Ishikawa (cell line): ENCODE results near the gene MEGF11.

Source experiments
- CEBPB ChIP-seq: IDR thresholded peaks from 2 replicates; pipeline ENCODE4 v1.6.1; 2012
- CREB1 ChIP-seq: IDR thresholded peaks from 2 replicates; pipeline ENCODE4 v1.6.1; 2012; ENCODE audit warnings: low read depth
- EGR1 ChIP-seq: IDR thresholded peaks from 2 replicates; pipeline ENCODE4 v1.6.1; 2012
- EP300 ChIP-seq: IDR thresholded peaks from 2 replicates; pipeline ENCODE4 v1.6.1; 2012; ENCODE audit warnings: borderline replicate concordance
- FOXM1 ChIP-seq: IDR thresholded peaks from 2 replicates; pipeline ENCODE4 v1.6.1; 2012; ENCODE audit warnings: low read depth, borderline replicate concordance
- NFIC ChIP-seq: IDR thresholded peaks from 2 replicates; pipeline ENCODE4 v1.6.1; 2012
- RAD21 ChIP-seq: IDR thresholded peaks from 2 replicates; pipeline ENCODE4 v1.6.1; 2012; ENCODE audit warnings: low read depth
- TAF1 ChIP-seq: IDR thresholded peaks from 2 replicates; pipeline ENCODE4 v1.6.1; 2012; ENCODE audit warnings: low read depth, mild to moderate bottlenecking
- TCF12 ChIP-seq: IDR thresholded peaks from 2 replicates; pipeline ENCODE4 v1.6.1; 2012; ENCODE audit warnings: low read depth
- TEAD4 ChIP-seq: IDR thresholded peaks from 2 replicates; pipeline ENCODE4 v1.6.1; 2012
- YY1 ChIP-seq: IDR thresholded peaks from 2 replicates; pipeline ENCODE4 v1.6.1; 2012; ENCODE audit warnings: low read depth
- ZBTB7A ChIP-seq: IDR thresholded peaks from 2 replicates; pipeline ENCODE4 v1.6.1; 2012; ENCODE audit warnings: low read depth
- TF ChIP-seq, protein P1 (sequence below): IDR thresholded peaks from 2 replicates; pipeline ENCODE4 v1.6.1; 2012; ENCODE audit warnings: low read depth, mild to moderate bottlenecking
- TF ChIP-seq, protein P2 (sequence below): IDR thresholded peaks from 2 replicates; pipeline ENCODE4 v1.6.1; 2012
- TF ChIP-seq, protein P3 (sequence below): IDR thresholded peaks from 2 replicates; pipeline ENCODE4 v1.6.1; 2012

The MEGF11 gene

DNA sequence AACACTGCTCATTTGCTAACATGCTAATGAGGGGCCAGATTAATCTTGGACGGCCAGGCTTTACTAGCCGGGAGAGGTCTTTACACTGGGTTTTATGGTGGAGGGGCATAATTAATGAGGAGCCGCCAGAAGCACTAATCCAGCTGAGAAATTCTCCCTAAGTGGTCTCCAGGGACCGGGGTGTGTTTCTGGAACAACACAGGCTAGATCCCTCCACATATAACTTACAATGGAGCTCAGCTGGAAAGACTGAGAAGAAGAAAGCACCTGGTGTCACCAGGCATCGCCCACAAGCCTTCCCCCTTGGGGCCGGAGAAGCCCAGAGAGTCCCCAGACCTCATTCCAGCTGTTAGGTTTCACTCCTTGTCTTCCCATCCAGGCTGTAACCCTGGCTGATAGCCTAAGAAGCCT lies 127.5 kb downstream of the MEGF11 start:
- TF ChIP-seq TAF1 = no peak

DNA sequence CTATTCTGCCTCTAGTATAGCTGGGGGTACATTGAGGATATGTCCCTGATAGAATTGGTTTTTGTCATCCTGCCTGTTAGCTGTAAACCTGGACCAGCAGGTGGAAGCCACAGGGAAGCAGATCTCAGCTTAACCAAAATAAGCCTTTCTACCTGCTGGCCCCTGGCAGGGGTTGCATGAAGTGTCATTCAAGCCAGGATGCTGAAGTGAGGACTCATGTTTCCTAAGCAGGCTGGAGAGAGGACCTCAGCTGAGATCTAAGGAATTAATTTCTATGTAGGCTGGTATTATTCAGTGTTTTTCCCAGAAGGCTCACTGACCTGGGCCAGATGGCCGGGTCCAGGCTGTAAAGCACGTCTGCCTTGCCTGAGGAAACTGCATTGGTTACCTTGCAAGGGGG lies 128.9 kb downstream of the MEGF11 start:
- TF ChIP-seq, protein P1, sequence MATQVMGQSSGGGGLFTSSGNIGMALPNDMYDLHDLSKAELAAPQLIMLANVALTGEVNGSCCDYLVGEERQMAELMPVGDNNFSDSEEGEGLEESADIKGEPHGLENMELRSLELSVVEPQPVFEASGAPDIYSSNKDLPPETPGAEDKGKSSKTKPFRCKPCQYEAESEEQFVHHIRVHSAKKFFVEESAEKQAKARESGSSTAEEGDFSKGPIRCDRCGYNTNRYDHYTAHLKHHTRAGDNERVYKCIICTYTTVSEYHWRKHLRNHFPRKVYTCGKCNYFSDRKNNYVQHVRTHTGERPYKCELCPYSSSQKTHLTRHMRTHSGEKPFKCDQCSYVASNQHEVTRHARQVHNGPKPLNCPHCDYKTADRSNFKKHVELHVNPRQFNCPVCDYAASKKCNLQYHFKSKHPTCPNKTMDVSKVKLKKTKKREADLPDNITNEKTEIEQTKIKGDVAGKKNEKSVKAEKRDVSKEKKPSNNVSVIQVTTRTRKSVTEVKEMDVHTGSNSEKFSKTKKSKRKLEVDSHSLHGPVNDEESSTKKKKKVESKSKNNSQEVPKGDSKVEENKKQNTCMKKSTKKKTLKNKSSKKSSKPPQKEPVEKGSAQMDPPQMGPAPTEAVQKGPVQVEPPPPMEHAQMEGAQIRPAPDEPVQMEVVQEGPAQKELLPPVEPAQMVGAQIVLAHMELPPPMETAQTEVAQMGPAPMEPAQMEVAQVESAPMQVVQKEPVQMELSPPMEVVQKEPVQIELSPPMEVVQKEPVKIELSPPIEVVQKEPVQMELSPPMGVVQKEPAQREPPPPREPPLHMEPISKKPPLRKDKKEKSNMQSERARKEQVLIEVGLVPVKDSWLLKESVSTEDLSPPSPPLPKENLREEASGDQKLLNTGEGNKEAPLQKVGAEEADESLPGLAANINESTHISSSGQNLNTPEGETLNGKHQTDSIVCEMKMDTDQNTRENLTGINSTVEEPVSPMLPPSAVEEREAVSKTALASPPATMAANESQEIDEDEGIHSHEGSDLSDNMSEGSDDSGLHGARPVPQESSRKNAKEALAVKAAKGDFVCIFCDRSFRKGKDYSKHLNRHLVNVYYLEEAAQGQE = no peak
- no peak for TF ChIP-seq YY1
- TF ChIP-seq TCF12 = no peak
- no peak for TF ChIP-seq CEBPB
- no peak for TF ChIP-seq TAF1
- TF ChIP-seq, protein P2, sequence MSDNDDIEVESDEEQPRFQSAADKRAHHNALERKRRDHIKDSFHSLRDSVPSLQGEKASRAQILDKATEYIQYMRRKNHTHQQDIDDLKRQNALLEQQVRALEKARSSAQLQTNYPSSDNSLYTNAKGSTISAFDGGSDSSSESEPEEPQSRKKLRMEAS = no peak
- no peak for TF ChIP-seq ZBTB7A
- TF ChIP-seq CREB1 = no peak

DNA sequence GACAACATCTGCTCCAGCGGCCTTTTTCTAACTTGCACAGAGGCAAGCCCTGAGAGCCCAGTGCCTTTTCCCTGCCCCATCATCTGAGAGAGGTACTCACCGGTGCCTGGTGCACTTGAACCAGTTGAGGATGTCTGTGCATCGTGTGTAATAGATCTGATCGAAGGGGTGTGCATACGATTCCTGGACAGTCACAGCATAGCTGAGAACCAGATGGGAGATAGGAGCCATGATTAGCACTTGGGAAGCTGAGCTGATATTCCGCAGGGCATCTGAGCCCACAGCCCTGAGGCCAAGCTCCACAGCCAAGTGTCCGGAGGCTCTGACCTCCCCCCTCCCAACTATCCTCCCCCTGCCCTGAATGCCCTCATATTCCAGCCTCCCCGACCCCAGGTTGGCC lies 129.8 kb downstream of the MEGF11 start:
- no peak for TF ChIP-seq CEBPB
- TF ChIP-seq, protein P3, sequence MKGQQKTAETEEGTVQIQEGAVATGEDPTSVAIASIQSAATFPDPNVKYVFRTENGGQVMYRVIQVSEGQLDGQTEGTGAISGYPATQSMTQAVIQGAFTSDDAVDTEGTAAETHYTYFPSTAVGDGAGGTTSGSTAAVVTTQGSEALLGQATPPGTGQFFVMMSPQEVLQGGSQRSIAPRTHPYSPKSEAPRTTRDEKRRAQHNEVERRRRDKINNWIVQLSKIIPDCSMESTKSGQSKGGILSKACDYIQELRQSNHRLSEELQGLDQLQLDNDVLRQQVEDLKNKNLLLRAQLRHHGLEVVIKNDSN = no peak
- no peak for TF ChIP-seq NFIC
- TF ChIP-seq YY1 = no peak
- TF ChIP-seq EP300 = no peak
- TF ChIP-seq, protein P2 = no peak
- TF ChIP-seq ZBTB7A = no peak
- TF ChIP-seq EGR1 = no peak
- TF ChIP-seq TEAD4 = no peak
- no peak for TF ChIP-seq RAD21
- no peak for TF ChIP-seq FOXM1
- TF ChIP-seq, protein P1 = no peak
- TF ChIP-seq TAF1 = no peak
- no peak for TF ChIP-seq CREB1

DNA sequence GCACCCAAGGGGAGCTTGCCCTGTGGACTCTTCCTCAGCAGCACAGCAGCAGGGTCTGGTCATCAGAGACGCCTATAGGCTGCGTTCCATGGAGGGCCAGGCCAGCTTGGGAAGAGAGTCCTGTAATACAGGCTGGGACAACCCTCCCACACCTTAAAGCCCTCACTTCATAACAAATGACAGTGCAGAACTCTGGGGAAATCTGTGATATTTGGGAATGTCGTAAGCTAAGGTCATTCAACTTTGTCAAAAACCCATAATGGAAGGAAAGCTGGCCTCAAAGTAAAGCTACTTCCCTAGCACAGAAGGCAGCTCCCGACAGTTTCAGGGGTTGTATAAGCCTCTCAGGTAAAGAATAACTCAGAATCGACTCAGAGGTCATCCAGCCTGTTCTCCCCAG lies 133.1 kb downstream of the MEGF11 start:
- TF ChIP-seq ZBTB7A = no peak
- no peak for TF ChIP-seq CEBPB
- TF ChIP-seq TAF1 = no peak
- TF ChIP-seq, protein P1 = no peak
- TF ChIP-seq TCF12 = no peak
- TF ChIP-seq, protein P3 = no peak
- TF ChIP-seq EP300 = no peak

DNA sequence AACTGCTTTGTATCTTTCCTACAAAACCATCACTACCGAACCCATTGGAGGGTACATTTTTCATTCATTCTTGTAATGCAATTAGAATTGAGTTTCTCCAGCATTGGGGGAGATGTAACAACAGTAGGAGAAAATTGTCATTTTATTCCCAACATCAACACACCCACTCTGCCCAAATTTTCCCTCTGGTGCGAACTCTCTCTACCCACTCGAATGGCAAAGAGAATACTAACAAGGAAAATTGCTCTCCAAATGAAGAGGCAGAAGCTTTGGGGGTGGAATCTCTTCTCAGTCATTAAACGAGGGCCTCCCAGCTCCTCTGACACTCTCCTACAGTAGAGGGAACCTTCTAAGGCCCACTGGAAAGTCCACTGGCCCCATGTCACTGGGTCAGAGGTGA lies 135.7 kb downstream of the MEGF11 start:
- TF ChIP-seq ZBTB7A = no peak
- TF ChIP-seq TCF12 = no peak
- TF ChIP-seq, protein P2 = no peak
- TF ChIP-seq CREB1 = no peak
- TF ChIP-seq, protein P3 = no peak
- no peak for TF ChIP-seq EGR1
- TF ChIP-seq EP300 = no peak
